Activated naive CD8-positive, alpha-beta T cell treated with anti-CD3 and anti-CD28 coated beads, Interleukin-2, amount 10 ng/mL, durations not matched to agents 7 days and 5 days (primary cell): ENCODE measurements around the gene ELANE. TPM values are rescaled to one million over a fixed set of nuclear protein-coding genes. Genes with fewer than 3 reads are reported as not detected.

Source experiments
- ATAC-seq: fragments of 150-1000 bp; cut with Tn5 transposase; one replicate; pipeline ENCODE4 v1.10.0; 2021; ENCODE audit warnings: low read depth, moderate library complexity
- POLR2A ChIA-PET: fragments of 350-600 bp; sonication (Branson Sonifier 250); formaldehyde crosslinking; loops from one replicate; lab custom pipeline; 2021; ENCODE audit warnings: antibody characterized with exemption; lab: Charles Lee
- DNase-seq: peaks from one replicate; pipeline ENCODE4 v3.0.0; 2021
- H3K27ac Mint-ChIP-seq: one replicate; pipeline ENCODE4 v1.8.0; 2022; ENCODE audit warnings: mild to moderate bottlenecking, mixed read lengths
- H3K27me3 Mint-ChIP-seq: one replicate; pipeline ENCODE4 v1.8.0; 2022; ENCODE audit warnings: mild to moderate bottlenecking, moderate library complexity, mixed read lengths
- H3K36me3 Mint-ChIP-seq: one replicate; pipeline ENCODE4 v1.8.0; 2021; ENCODE audit warnings: mild to moderate bottlenecking, mixed read lengths
- H3K4me1 Mint-ChIP-seq: one replicate; pipeline ENCODE4 v1.8.0; 2021; ENCODE audit warnings: mixed read lengths
- H3K4me3 Mint-ChIP-seq: one replicate; pipeline ENCODE4 v1.8.0; 2022; ENCODE audit warnings: mild to moderate bottlenecking, moderate library complexity, mixed read lengths
- H3K9me3 Mint-ChIP-seq: one replicate; pipeline ENCODE4 v1.8.0; 2021; ENCODE audit warnings: mixed read lengths
- total RNA-seq, 2 experiments: library from RNA; stranded (reverse); gene quantifications; one replicate each; pipeline ENCODE4 v1.2.3, GENCODE V29; 2021

The ELANE gene
- total RNA-seq, 2 experiments from 2014 or later: not detected

- Mint-ChIP-seq H3K4me3 (no peak overlapping the region), H3K27me3 (no peaks in the 10 kb centered on the region), H3K9me3 (no peaks in the 10 kb centered on the region), H3K36me3 (peaks cover 12% of the 10 kb centered on the region), H3K27ac (no peak overlapping the region), H3K4me1 (peaks cover 8% of the 10 kb centered on the region)
- ATAC-seq (no peak), DNase-seq (no peak)
- POLR2A ChIA-PET: no interaction called here
Observed at GRCh38 chr19:868458-869244, 16.5 kb downstream of the ELANE start.

- no peak overlapping the region for H3K4me3 Mint-ChIP-seq
- DNase-seq: no peak
- H3K27ac Mint-ChIP-seq: no peak overlapping the region
- no peak for ATAC-seq
- peaks cover 12% of the 10 kb centered on the region for H3K36me3 Mint-ChIP-seq
- H3K9me3 Mint-ChIP-seq: no peaks in the 10 kb centered on the region
- H3K4me1 Mint-ChIP-seq: peaks cover 7% of the 10 kb centered on the region
- H3K27me3 Mint-ChIP-seq: no peaks in the 10 kb centered on the region
- POLR2A ChIA-PET: no interaction called here
Observed at GRCh38 chr19:869245-870177, 17.4 kb downstream of the ELANE start.

DNA sequence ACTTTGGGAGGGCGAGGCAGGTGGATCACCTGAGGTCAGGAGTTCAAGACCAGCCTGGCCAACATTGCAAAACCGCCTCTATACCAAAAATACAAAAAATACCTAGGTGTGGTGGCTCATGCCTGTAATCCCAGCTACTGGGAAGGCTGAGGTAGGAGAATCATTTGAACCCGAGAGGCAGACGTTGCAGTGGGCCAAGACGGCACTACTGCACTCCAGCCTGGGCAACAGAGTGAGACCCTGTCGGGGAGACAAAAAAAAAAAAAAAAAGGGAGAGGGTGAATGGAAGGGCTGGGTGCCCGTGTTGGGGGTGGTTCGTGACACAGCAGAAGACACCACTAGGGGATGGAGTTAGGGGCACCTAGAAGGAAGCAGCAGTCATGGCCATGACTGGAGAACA lies 18.2 kb downstream of the ELANE start:
- H3K4me3 Mint-ChIP-seq: no peak overlapping the region
- H3K4me1 Mint-ChIP-seq: peaks cover 7% of the 10 kb centered on the region
- ATAC-seq (no peak), DNase-seq (no peak)
- no peaks in the 10 kb centered on the region for H3K9me3 Mint-ChIP-seq
- peaks cover 12% of the 10 kb centered on the region for H3K36me3 Mint-ChIP-seq
- peak overlapping the region; percentile 51 for H3K27ac Mint-ChIP-seq
- H3K27me3 Mint-ChIP-seq: no peaks in the 10 kb centered on the region
- POLR2A ChIA-PET: no interaction called here

- POLR2A ChIA-PET: no interaction called here
Observed at GRCh38 chr19:870963-871401, 18.9 kb downstream of the ELANE start.

GRCh38 chr19:871446-872265 lies 19.6 kb downstream of the ELANE start:
- DNase-seq (no peak), ATAC-seq (no peak)
- Mint-ChIP-seq H3K9me3 (no peaks in the 10 kb centered on the region), H3K27ac (peak overlapping the region; percentile 87), H3K4me3 (peak overlapping the region; percentile 81), H3K27me3 (no peaks in the 10 kb centered on the region), H3K36me3 (peaks cover 12% of the 10 kb centered on the region), H3K4me1 (peaks cover 7% of the 10 kb centered on the region)
- POLR2A ChIA-PET: interaction anchor here (1.1 to 1.7 kb wide), 4 partner anchors 8 to 113 kb away, joined by 5 to 11 read pairs (median 8); partner anchors contain the start of genes MED16, RNU6-9 and WDR18

More at GRCh38 chr19:870963-871401, 18.9 kb downstream of the ELANE start:
- ATAC-seq (no peak), DNase-seq (no peak)
- no peaks in the 10 kb centered on the region for H3K27me3 Mint-ChIP-seq
- H3K4me3 Mint-ChIP-seq: no peak overlapping the region
- peaks cover 12% of the 10 kb centered on the region for H3K36me3 Mint-ChIP-seq
- H3K27ac Mint-ChIP-seq: no peak overlapping the region
- peaks cover 7% of the 10 kb centered on the region for H3K4me1 Mint-ChIP-seq
- H3K9me3 Mint-ChIP-seq: no peaks in the 10 kb centered on the region

DNA sequence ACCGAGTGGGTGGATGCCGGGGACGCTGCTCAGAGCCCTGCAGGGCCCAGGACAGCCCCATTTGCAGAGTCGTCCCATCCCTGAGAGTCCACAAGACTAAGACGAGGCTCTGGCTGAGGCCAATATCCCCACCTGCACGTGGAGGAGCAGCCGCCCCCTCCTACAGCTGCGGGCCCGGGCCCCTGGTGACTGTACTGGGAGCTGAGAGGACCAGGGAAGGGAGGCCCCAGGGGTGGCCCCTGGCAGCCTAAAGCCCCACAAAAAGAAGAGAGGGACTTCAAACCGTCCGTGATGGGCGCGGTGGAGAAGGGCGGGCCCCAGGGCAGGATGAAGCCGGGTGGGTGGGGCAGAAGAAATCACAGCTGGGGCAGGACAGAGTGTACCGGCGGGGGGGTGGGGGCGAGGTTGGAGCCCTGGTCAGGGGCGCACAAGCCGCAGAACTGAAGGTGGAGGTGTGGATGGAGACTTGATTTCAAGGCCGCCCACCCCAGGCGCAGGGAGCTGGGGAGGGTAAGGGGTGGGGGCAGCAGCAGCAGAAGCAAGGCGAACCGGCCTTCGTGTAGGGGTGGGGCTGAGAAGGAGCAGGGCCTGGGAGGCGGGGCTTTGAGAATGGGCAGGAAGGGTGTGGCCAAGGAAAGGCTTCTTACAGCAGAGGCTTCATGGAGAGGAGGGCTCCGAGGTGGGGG lies 20.3 kb downstream of the ELANE start:
- ATAC-seq: peak; percentile 85
- H3K27me3 Mint-ChIP-seq: no peaks in the 10 kb centered on the region
- peak overlapping the region; percentile 81 for H3K4me3 Mint-ChIP-seq
- peak overlapping the region; percentile 87 for H3K27ac Mint-ChIP-seq
- peaks cover 11% of the 10 kb centered on the region for H3K36me3 Mint-ChIP-seq
- peak; percentile 84 for DNase-seq
- H3K9me3 Mint-ChIP-seq: no peaks in the 10 kb centered on the region
- POLR2A ChIA-PET: interaction anchor here (1.1 to 1.7 kb wide), 4 partner anchors 9 to 112 kb away, joined by 5 to 11 read pairs (median 8); partner anchors contain the start of genes MED16, RNU6-9 and WDR18
- peaks cover 7% of the 10 kb centered on the region for H3K4me1 Mint-ChIP-seq

DNA sequence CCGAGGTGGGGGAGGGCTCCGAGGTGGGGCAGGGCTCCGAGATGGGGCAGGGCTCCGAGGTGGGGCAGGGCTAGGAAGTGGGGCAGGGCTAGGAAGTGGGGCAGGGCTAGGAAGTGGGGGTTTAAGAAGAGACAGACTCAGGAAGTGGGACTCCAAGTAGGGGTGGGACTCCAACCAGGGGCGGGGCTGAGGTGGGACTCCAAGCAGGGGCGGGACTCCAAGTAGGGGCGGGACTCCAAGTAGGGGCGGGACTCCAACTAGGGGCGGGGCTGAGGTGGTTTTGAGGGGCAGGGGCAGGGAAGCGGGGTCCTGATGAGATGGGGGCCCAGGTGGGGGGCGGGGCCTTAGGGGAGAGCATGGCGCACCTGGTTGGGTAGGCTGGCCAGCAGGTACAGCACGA lies 21.0 kb downstream of the ELANE start:
- no peaks in the 10 kb centered on the region for H3K9me3 Mint-ChIP-seq

DNA sequence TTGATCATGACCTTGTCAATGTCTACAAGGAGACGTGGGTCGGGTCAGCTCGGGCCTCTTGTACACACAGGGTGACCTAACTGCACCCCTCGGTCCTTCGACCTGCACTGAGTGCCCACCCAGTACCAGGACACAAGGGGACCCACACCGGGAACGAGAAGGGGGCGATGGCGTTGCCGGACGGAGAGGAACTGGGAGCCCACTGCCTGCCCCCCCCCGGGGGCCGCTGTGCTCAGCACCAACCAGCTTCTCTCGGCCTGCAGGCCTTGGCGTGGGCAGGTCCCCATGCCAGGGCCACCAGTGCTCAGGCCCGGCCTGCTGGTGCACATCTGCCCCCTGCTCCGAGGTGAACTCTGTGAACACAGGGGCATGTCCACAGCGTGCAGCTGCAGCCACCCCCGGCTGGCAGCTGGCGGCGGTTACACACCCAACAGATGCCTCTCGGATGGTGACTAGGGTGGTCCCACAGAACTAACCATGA lies 21.5 kb downstream of the ELANE start:
- peaks cover 9% of the 10 kb centered on the region for H3K36me3 Mint-ChIP-seq
- H3K27me3 Mint-ChIP-seq: no peaks in the 10 kb centered on the region
- H3K9me3 Mint-ChIP-seq: no peaks in the 10 kb centered on the region
- no peak for ATAC-seq
- no peak for DNase-seq
- H3K4me1 Mint-ChIP-seq: peaks cover 7% of the 10 kb centered on the region
- H3K4me3 Mint-ChIP-seq: no peak overlapping the region
- POLR2A ChIA-PET: interaction anchor here (0.9 to 2.1 kb wide), 3 partner anchors 9 to 20 kb away, joined by 4 to 6 read pairs (median 5); partner anchors contain the start of genes MED16 and RNU6-9
- H3K27ac Mint-ChIP-seq: no peak overlapping the region

More for the DNA sequence above, 21.0 kb downstream of the ELANE start:
- Mint-ChIP-seq H3K27ac (peak overlapping the region; percentile 83), H3K27me3 (no peaks in the 10 kb centered on the region), H3K4me3 (peak overlapping the region; percentile 68), H3K36me3 (peaks cover 9% of the 10 kb centered on the region), H3K4me1 (peaks cover 7% of the 10 kb centered on the region)
- peak; percentile 70 for DNase-seq
- ATAC-seq: peak; percentile 70
- POLR2A ChIA-PET: interaction anchor here (0.9 to 2.1 kb wide), 7 partner anchors 10 to 111 kb away, joined by 4 to 11 read pairs (median 6); partner anchors contain the start of genes MED16, RNU6-9 and WDR18

DNA sequence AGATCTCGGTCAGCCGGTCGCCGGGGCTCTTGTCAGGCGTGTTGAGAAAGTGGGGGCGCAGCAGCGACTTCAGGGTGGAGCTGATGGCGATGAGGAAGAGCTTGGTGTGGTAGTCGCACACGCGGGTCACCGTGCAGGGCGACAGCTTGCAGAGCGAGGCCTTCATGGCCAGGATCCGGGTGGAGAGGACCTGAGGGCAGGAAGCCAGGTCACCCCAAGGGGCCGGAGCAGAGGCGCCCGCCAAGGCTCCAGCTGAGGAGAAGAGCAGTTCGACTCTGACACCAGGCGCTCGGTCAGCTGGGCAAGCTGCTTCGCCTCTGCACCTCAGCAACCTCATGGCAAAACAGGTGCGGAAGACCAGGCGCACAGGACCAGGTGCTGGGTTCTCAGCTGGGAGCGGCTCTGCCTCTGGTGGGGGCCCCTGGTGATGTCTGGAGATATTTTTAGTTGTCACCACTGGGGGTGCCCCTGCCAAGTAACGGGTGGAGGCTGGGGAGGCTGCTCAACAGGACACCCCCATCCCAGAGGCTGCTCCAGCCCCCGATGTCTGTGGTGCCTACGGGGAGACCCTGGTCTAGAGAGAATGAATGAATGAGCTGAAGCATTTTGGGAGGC lies 23.3 kb downstream of the ELANE start:
- H3K4me1 Mint-ChIP-seq: peaks cover 7% of the 10 kb centered on the region
- DNase-seq (no peak), ATAC-seq (no peak)
- no peaks in the 10 kb centered on the region for H3K9me3 Mint-ChIP-seq
- H3K27me3 Mint-ChIP-seq: no peaks in the 10 kb centered on the region
- POLR2A ChIA-PET: interaction anchor here (2.1 kb wide), 1 partner anchor 17 kb away, joined by 6 read pairs; the partner anchor contains the start of gene MED16
- no peak overlapping the region for H3K4me3 Mint-ChIP-seq
- no peak overlapping the region for H3K27ac Mint-ChIP-seq
- peaks cover 6% of the 10 kb centered on the region for H3K36me3 Mint-ChIP-seq

GRCh38 chr19:876089-876488 lies 24.0 kb downstream of the ELANE start:
- no peaks in the 10 kb centered on the region for H3K9me3 Mint-ChIP-seq
- H3K4me1 Mint-ChIP-seq: peaks cover 7% of the 10 kb centered on the region
- peaks cover 4% of the 10 kb centered on the region for H3K36me3 Mint-ChIP-seq
- no peak overlapping the region for H3K4me3 Mint-ChIP-seq
- DNase-seq (no peak), ATAC-seq (no peak)
- no peak overlapping the region for H3K27ac Mint-ChIP-seq
- no peaks in the 10 kb centered on the region for H3K27me3 Mint-ChIP-seq
- POLR2A ChIA-PET: no interaction called here

- no peak overlapping the region for H3K27ac Mint-ChIP-seq
- no peak for ATAC-seq
- H3K36me3 Mint-ChIP-seq: peaks cover 3% of the 10 kb centered on the region
- peaks cover 5% of the 10 kb centered on the region for H3K4me1 Mint-ChIP-seq
- H3K4me3 Mint-ChIP-seq: no peak overlapping the region
- no peak for DNase-seq
- no peaks in the 10 kb centered on the region for H3K27me3 Mint-ChIP-seq
- H3K9me3 Mint-ChIP-seq: no peaks in the 10 kb centered on the region
- POLR2A ChIA-PET: no interaction called here
Observed at GRCh38 chr19:876780-877314, 24.7 kb downstream of the ELANE start.
